ENCODE measurements around the gene PJA2.

The PJA2 gene

GRCh38 chr5:109357807-109358206, 52.0 kb downstream of the PJA2 start:
- H3K27ac ChIP-seq = no peak overlapping the region
- TF ChIP-seq, protein P1, sequence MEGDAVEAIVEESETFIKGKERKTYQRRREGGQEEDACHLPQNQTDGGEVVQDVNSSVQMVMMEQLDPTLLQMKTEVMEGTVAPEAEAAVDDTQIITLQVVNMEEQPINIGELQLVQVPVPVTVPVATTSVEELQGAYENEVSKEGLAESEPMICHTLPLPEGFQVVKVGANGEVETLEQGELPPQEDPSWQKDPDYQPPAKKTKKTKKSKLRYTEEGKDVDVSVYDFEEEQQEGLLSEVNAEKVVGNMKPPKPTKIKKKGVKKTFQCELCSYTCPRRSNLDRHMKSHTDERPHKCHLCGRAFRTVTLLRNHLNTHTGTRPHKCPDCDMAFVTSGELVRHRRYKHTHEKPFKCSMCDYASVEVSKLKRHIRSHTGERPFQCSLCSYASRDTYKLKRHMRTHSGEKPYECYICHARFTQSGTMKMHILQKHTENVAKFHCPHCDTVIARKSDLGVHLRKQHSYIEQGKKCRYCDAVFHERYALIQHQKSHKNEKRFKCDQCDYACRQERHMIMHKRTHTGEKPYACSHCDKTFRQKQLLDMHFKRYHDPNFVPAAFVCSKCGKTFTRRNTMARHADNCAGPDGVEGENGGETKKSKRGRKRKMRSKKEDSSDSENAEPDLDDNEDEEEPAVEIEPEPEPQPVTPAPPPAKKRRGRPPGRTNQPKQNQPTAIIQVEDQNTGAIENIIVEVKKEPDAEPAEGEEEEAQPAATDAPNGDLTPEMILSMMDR (conservative IDR thresholded peaks at IDR 0.05) = no peak
- TF ChIP-seq ZFX (IDR thresholded peaks at IDR 0.05) = no peak

- TF ChIP-seq, protein P1 (conservative IDR thresholded peaks at IDR 0.05) = no peak
- TF ChIP-seq ZFX (IDR thresholded peaks at IDR 0.05) = no peak
- no peak overlapping the region for H3K27ac ChIP-seq
These were observed 55.0 kb downstream of the PJA2 start for GRCh38 chr5:109354761-109355160.

- TF ChIP-seq, protein P1 (conservative IDR thresholded peaks at IDR 0.05) = no peak
- no peak for TF ChIP-seq ZFX (IDR thresholded peaks at IDR 0.05)
- H3K27ac ChIP-seq = no peak overlapping the region
These were observed 57.5 kb downstream of the PJA2 start for GRCh38 chr5:109351988-109352864.

GRCh38 chr5:109350537-109351270, 59.1 kb downstream of the PJA2 start:
- no peak for TF ChIP-seq ZFX (IDR thresholded peaks at IDR 0.05)
- TF ChIP-seq, protein P1 (conservative IDR thresholded peaks at IDR 0.05) = no peak
- no peak overlapping the region for H3K27ac ChIP-seq

DNA sequence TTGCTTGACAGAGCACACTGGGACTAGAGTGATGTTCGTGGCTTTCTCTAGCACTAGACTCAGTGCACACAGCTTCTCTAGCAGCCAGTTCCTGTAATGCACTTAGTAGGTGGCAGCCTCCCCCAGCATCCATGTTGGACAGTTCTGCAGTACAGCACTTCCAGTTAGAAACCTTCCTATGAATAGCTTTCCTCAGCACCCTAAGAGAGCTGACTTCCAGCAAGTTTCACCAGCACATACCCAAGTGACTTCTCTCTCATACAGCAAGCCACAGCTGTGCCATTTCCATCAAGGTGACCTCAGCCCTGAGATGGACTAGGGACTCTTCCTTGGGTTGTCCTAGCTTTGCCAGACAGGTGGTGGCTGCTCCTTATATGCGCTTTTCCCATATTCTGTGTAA, 60.4 kb downstream of the PJA2 start:
- no peak for TF ChIP-seq ZFX (IDR thresholded peaks at IDR 0.05)
- TF ChIP-seq, protein P1 (conservative IDR thresholded peaks at IDR 0.05) = no peak
- no peak overlapping the region for H3K27ac ChIP-seq

- H3K27ac ChIP-seq = no peak overlapping the region
- TF ChIP-seq, protein P1 (conservative IDR thresholded peaks at IDR 0.05) = no peak
- TF ChIP-seq ZFX (IDR thresholded peaks at IDR 0.05) = no peak
These were observed 62.4 kb downstream of the PJA2 start for GRCh38 chr5:109347252-109347888.

All from C4-2B (cell line).